ENCODE data around the gene ADAMTS20.

- TF ChIP-seq CTCF (IDR thresholded peaks at IDR 0.05), result no peak
- TF ChIP-seq POLR2A (IDR thresholded peaks at IDR 0.05), result no peak
- TF ChIP-seq POLR2AphosphoS5 (IDR thresholded peaks at IDR 0.05), result no peak
These were observed 202.1 kb downstream of the ADAMTS20 start for GRCh38 chr12:43349863-43350262.

All from breast epithelium (tissue), 3 donors.